ENCODE data around the gene MINDY3.
"Not testable (repeated sequence)": the region's sequence is repeated elsewhere in the genome, so short reads cannot be mapped to it uniquely, and the experiment has no call there.

MINDY3 gene

GRCh38 chr10:15780353-15781135 is 79.8 kb downstream of the MINDY3 start:
- DNase-seq (ENCODE audit: low read depth), result no peak

DNA sequence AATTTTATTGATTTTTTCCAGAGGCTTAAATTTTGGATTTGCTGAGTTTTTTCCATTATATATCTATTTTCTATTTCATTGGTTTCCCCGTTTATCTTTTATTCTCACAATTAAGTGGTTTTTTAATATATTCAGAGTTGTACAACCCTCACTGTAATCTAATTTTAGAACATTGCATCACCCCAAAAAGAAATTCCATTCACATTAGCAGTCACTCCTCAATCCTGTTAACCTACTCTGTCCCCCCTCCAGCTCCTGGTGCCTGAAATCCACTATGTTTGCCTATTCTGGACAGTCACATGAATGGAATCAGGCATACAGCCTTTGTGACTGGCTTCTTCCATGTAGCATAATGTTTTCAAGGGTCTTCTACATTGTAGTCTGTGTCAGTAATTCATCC is 84.8 kb downstream of the MINDY3 start:
- DNase-seq (ENCODE audit: low read depth), result no peak

DNA sequence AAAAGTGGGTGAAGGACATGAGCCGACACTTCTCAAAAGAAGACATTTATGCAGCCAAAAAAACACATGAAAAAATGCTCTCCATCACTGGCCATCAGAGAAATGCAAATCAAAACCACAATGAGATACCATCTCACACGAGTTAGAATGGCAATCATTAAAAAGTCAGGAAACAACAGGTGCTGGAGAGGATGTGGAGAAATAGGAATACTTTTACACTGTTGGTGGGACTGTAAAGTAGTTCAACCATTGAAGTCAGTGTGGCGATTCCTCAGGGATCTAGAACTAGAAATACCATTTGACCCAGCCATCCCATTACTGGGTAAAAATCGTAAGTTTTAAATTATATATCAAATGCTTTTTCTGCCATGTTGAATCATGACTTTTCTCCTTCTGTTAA is 85.8 kb downstream of the MINDY3 start:
- DNase-seq (ENCODE audit: low read depth), result not testable (repeated sequence)

DNA sequence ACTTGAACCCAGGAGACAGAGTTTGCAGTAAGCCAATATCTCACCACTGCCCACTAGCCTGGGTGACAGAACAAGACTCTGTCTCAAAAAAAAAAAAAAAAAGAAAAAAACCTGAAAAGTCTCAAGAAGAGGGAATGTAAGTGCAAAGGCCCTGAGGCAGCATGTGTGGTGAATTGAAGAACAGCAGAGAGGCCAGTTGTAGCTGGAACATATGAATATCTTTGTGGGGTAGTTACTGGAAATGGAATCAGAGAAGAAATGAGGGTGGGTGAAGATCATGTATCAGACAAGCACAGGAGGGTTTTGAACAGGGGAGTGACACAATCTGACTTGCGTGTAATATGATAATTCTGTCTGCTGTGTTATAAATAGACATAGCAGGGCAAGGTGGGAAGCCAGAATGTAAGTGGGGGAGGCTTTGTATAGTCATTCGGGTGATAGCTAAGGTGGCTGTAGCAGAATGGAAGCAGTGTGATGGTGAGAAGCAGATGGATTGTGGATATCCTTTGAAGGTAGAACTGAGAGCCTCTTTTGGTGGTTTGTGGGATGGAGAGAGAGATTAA is 95.3 kb downstream of the MINDY3 start:
- no peak for DNase-seq (ENCODE audit: low read depth)

DNA sequence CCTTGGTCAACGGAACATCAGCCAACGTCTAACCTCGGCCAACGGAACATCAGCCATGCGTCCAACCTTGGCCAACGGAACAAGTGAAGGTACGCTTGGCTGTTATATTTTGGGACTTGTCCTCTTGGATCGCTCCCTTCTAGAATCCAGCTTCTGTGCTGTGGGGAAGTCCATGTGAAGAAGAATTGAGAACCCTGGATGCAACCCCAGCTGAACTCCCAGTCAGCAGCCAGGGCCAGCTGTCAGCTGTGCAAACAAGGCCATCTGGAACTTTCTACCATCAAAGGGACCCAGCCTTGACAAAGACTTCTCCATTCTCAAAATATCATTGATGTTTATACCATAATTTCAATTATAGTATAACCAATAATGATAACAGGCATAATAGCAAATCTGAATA is 97.3 kb downstream of the MINDY3 start:
- no peak for DNase-seq (ENCODE audit: low read depth)

GRCh38 chr10:15762239-15762638 is 98.1 kb downstream of the MINDY3 start:
- not testable (repeated sequence) for DNase-seq (ENCODE audit: low read depth)

DNA sequence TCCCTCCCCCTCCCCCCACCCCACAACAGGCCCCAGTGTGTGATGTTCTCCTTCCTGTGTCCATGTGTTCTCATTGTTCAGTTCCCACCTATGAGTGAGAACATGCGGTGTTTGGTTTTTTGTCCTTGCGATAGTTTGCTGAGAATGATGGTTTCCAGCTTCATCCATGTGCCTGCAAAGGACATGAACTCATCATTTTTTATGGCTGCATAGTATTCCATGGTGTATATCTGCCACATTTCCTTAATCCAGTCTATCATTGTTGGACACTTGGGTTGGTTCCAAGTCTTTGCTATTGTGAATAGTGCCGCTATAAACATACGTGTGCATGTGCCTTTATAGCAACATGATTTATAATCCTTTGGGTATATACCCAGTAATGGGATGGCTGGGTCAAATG is 99.1 kb downstream of the MINDY3 start:
- DNase-seq (ENCODE audit: low read depth), result not testable (repeated sequence)

- DNase-seq (ENCODE audit: low read depth), result no peak
Observed at GRCh38 chr10:15760681-15761080, 99.6 kb downstream of the MINDY3 start.

DNA sequence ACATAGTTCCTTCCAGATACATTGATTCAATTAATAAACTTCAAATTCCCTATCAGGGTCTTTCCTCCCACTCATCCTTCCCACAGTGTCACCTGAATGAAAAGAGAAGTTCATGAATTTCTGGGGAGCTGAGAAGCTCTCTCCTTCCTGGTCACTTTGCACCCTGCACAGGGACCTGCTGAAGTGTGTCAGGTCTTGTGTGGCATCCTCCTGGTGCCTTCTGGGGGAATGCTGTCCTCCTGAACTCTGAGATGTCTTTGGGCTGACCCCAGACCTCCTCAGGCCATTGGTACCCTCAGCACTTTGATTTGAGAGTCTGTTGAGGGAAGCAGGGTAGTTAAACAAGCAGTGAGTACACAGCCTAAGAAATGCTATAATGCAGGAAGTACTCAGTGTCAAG is 101.0 kb downstream of the MINDY3 start:
- no peak for DNase-seq (ENCODE audit: low read depth)

DNA sequence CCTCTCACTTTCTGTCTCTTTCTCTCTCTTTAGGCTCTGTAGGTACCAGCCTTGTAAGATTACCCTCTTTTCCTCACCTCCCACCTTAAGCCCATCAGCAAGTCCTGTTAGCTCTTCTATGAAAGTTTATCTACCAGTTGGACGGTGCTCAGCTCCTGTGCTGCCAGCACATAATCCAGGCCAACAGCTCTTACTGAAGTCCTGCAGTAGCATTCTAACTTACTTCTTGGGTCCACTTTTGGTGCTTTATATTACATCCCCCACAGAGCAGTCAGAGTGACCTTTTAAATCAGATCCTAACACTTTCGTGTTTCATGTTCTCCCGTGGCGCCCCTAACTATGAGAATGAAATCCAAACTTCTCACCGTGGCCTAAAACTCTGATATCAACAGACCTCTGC is 101.7 kb downstream of the MINDY3 start:
- no peak for DNase-seq (ENCODE audit: low read depth)

GRCh38 chr10:15754937-15755336 is 105.4 kb downstream of the MINDY3 start:
- no peak for DNase-seq (ENCODE audit: low read depth)

- DNase-seq (ENCODE audit: low read depth), result no peak
Observed at GRCh38 chr10:15751046-15751445, 109.3 kb downstream of the MINDY3 start.

DNA sequence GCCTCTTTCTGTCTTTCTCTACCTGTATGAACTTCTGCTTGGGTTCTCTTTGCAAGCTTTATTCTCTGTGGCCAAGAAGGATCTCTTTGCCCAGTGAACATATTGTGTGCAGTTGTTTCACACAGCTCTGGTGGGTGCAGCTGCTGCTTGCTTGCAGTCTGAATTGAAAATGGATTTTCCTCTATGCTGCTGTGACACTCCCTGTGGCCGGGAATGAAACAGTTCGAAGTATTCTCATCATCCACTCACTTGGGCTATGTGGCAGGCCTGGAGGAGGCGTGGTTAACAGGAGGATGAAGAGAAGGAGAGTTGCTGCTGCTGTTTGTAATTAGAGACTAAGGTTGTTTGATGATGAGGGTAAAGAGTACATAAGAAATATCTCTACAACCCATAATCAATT is 112.2 kb downstream of the MINDY3 start:
- no peak for DNase-seq (ENCODE audit: low read depth)

DNA sequence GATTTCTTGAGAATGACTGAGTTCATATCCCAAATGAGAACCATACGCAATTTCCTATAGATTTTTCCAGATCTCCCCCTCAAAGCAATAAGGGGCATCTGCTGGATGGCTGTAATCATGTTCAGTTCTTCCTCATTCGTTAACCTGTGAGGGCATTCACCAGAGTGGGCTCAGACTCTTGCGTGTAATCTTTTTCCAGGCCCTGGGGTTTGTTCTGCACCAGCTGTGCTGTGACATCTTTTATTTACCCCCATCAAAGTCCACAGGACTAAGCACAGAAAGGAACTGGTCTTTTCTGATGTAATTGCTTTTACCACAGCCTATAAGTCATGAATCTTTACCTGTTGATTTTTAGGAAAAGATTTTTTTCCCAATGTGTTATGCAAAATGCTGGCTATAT is 112.7 kb downstream of the MINDY3 start:
- no peak for DNase-seq (ENCODE audit: low read depth)

DNA sequence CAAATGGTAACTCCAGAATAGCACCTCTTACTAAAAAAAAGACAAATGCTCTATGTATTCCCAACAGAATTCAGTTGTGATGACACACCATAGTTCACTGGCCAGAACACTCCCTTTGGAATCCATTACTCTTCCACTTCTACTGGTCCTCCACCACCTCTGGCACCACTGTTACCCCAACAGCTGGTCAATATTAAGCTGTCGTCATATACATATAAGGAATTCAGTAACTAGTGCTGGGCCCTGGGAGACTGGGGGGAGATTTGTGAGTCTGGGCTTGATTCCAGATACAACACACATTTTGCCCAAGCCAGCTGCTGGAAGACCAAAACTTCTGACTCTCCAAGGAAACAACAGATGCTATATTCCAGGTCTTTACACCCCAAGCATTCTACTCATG is 114.6 kb downstream of the MINDY3 start:
- DNase-seq (ENCODE audit: low read depth), result no peak

DNA sequence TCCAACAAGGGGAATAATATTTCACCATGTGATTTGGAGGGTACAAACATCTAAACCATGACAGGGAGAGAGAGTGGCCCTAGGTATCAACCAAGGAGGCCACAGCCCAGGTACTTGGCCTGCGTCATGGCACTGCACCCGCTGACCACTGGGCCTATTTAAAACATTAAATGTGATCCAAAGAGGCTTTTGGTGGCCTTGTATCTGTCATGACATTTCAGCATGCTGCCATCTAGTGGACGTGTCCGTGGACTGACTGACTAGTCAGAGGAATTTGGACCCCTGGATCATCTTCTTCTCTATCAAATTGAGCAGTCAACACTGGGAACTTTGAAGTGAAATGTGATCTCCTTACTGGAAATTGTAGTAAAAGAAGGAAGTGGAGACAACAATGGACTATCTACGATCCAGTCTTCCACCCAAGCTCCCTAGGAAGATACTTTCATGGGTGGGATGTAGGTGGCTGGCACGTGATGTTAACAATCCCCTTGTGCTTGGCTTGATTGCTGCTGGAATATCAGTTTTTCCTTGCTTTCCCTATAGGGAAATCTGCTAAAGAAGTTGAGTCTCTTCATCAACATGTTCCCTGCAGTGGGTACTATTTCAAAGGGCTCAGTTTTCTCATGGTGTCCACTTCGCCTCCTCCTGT is 116.0 kb downstream of the MINDY3 start:
- DNase-seq (ENCODE audit: low read depth), result no peak

DNA sequence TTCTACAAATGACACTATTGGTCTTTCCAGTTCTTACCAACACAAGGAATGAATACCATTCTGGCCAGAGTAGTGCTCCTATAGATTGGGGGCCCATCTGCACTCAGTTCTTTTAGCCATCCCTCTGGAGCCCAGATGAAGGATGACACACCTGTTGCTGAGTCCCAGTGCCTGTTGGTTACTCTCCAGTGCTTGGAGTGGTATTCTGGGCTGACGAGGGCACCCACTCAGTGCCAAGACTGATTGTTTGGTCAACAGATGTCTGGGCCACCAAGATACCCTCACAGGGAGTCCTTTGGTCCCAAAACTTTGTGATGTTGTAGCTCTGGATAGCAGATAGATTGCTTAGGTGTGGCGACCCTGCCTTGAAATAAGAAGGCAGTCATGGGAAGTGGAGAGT is 116.9 kb downstream of the MINDY3 start:
- no peak for DNase-seq (ENCODE audit: low read depth)

DNA sequence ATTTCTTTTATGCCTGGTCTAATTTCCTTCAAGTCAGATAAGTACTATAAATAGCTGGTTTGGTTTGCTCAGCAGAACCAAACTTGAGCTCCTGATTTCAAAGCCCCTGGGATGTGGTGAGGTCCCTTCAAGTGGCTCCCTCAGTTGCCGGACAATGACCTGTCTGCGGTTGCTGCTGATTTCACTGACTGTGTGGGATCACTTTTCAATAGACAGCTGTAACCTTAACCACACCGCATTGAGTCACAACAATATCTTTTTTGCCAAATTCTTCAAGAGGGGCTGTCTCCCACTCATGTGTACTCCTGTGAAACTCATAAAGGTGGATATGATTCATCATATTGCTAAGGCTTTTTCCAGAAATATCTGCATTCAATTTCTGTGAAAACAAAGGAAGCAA is 117.5 kb downstream of the MINDY3 start:
- no peak for DNase-seq (ENCODE audit: low read depth)

DNA sequence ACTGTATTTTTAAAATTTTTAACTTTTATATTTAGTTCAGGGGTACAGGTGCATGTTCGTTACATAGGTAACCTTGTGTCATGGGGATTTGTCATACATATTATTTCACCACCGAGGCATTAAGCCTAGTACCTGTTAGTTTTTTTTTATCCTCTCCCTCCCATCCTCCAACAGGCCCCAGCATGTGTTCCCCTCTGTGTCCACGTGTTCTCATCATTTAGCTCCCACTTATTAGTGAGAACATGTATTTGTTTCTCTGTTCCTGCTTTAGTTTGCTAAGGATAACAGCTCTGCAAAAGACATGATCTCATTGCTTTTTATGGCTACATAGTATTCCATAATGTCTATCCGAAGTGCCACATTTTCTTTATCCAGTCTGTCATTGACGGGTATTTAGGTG is 118.2 kb downstream of the MINDY3 start:
- DNase-seq (ENCODE audit: low read depth), result no peak

- no peak for DNase-seq (ENCODE audit: low read depth)
Observed at GRCh38 chr10:15741581-15741980, 118.7 kb downstream of the MINDY3 start.

DNA sequence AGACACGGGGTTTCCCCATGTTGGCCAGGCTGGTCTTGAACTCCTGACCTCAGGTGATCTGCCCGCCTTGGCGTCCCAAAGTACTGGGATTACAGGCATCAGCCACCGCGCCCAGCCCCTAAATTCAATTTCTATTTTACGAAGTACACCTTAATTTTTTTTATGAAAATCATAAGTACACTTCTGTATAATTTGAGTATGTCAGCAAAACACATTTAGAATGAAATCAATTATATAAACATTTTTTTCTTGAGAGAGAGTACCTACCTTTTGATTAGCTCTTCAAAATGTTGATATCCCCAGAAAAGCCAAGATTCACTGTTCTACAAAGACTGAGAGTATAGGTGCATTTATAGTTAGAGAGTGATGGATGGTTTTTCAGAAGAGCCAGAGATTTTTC is 120.0 kb downstream of the MINDY3 start:
- no peak for DNase-seq (ENCODE audit: low read depth)

- DNase-seq (ENCODE audit: low read depth), result no peak
Observed at GRCh38 chr10:15739254-15739970, 120.9 kb downstream of the MINDY3 start.
